RCC 7860 (cell line): Measurements from ENCODE around the gene NPAS4.

Experiments
- DNase-seq: peaks from one replicate; pipeline ENCODE4 v3.0.0-alpha.2; 2015; ENCODE audit warnings: low spot score
- FAIRE-seq: peaks from 2 replicates; lab custom pipeline; 2012; peaks lifted over from hg19 to GRCh38; lab: Jason Lieb, UNC

The NPAS4 gene

DNA sequence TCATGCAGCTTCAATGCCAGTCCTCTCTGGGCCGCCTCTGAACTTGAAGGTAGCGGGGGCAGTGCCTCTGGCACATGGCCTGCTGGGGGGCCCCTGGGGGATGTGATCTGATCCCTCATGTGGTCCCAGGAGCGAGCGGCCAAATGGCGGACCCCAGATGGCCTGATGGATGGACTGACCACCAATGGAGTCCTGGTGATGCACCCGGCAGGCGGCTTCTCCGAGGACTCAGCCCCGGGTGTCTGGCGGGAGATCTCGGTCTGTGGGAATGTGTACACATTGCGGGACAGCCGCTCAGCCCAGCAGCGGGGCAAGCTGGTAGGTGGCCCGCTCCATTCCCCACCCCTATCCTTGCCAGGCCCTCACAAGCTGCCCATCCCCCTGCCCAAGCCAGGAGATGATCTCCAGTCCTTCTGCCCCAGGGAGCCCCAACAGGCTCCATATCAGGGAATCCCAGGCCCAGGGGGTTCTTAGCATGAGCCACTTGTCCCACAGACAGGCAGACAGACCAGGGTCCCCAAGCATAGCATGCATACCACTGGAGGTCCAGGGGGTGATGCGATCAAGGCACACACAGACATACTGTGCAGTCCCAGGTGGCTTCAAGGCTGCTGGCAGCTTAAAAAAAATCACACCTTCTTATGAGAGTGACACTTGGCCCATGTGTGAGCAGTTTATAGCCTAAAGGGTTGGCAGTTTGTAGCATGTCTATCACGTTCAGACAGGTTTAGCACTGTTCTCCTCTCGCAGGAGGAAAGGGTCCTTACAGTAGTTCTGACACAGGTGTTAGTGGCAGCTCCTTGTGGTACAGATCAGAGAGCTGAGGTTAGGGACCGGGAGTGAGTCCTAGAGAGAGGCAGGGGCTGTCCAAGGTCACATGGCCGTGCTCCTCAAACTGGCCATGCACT lies 53.0 kb downstream of the NPAS4 start:
- DNase-seq (no peak), FAIRE-seq (no peak)

DNA sequence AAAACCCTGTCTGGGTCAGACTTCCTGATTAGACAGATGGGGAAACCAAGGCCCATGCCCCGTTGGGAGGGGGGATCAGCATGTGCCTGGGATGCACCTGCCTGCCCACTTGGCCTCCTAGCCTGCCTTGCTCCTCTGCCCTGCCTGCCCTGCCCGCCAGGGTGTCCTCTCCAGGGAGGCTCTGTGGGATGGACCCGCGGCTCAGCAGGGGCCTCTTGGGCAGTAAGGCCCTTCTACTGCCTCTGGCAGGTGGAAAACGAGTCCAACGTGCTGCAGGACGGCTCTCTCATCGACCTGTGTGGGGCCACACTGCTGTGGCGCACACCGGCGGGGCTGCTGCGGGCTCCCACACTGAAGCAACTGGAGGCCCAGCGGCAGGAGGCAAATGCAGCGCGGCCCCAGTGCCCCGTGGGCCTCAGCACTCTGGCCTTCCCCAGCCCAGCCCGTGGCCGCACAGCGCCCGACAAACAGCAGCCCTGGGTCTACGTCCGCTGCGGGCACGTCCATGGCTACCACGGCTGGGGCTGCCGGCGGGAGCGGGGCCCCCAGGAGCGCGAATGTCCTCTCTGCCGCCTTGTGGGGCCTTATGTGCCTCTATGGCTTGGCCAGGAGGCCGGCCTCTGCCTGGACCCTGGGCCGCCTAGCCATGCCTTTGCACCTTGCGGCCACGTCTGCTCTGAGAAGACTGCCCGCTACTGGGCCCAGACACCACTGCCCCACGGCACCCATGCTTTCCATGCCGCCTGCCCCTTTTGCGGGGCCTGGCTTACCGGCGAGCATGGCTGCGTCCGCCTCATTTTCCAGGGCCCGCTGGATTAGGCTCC lies 54.7 kb downstream of the NPAS4 start:
- no peak for DNase-seq
- no peak for FAIRE-seq
